ENCODE data around the gene S100A3.

- no peak for TF ChIP-seq CTCF (IDR thresholded peaks at IDR 0.05)
- TF ChIP-seq POLR2A (IDR thresholded peaks at IDR 0.05) = no peak
Measured at GRCh38 chr1:153556348-153556747, 7.3 kb upstream of the S100A3 start.

Data from right lobe of liver (tissue), 4 donors.